ENCODE data around the gene TMEM59. TPM values are rescaled to one million over a fixed set of nuclear protein-coding genes. Genes with fewer than 3 reads are reported as not detected.

TMEM59 gene
- total RNA-seq, 1 experiment from 2014 or later: 121 TPM

- no peak for TF ChIP-seq CEBPB (IDR thresholded peaks at IDR 0.05; ENCODE audit: low read depth)
- TF ChIP-seq ELF1 (IDR thresholded peaks at IDR 0.05; ENCODE audit: borderline replicate concordance, low read depth): no peak
- TF ChIP-seq EZH2 (IDR thresholded peaks at IDR 0.05): no peak
- no peak for TF ChIP-seq POLR2A (IDR thresholded peaks at IDR 0.05; ENCODE audit: borderline replicate concordance, extremely low read depth, insufficient read depth, insufficient read length)
- no peak for TF ChIP-seq ATF3 (IDR thresholded peaks at IDR 0.05)
Observed at GRCh38 chr1:54069791-54070170, 16.8 kb upstream of the TMEM59 start (continued).

GRCh38 chr1:54064299-54064698 is 11.3 kb upstream of the TMEM59 start:
- no peaks in the 10 kb centered on the region for H4K20me1 ChIP-seq (ENCODE audit: insufficient read depth)
- no peaks in the 10 kb centered on the region for H3K36me3 ChIP-seq (ENCODE audit: control insufficient read depth in 1 of 2, insufficient read depth in 2 of 2, low read length in 2 of 2)
- H3K9me2 ChIP-seq (ENCODE audit: insufficient read depth): no peaks in the 10 kb centered on the region
- CTCF ChIA-PET: no interaction called here
- POLR2A ChIA-PET: no interaction called here
- no peak overlapping the region for H3K9ac ChIP-seq (ENCODE audit: low read length)
- no peak for TF ChIP-seq YY1 (IDR thresholded peaks at IDR 0.05; ENCODE audit: extremely low read depth, insufficient replicate concordance, low read depth, low read length)
- no peak for TF ChIP-seq SIN3A (IDR thresholded peaks at IDR 0.05; ENCODE audit: low read depth)
- TF ChIP-seq EZH2 (IDR thresholded peaks at IDR 0.05): no peak
- TF ChIP-seq EZH2phosphoT487 (IDR thresholded peaks at IDR 0.05; ENCODE audit: borderline replicate concordance): no peak
- TF ChIP-seq POLR2AphosphoS5 (IDR thresholded peaks at IDR 0.05; ENCODE audit: low read depth, low read length): no peak
- TF ChIP-seq ZBTB33 (IDR thresholded peaks at IDR 0.05; ENCODE audit: extremely low read depth, insufficient replicate concordance, low read length): no peak
- no peak for TF ChIP-seq EGR1 (IDR thresholded peaks at IDR 0.05; ENCODE audit: low read depth)
- no peak for TF ChIP-seq FOSL1 (IDR thresholded peaks at IDR 0.05; ENCODE audit: low read depth)
- no peaks in the 10 kb centered on the region for H3K9me3 ChIP-seq (ENCODE audit: control insufficient read depth in 1 of 2, insufficient read depth in 1 of 2, low read depth in 1 of 2, low read length in 2 of 2)
- no peak overlapping the region for H3K4me3 ChIP-seq (replicated peaks in 1 of 2; ENCODE audit: low read depth in 1 of 2, low read length in 2 of 2)
- no peaks in the 10 kb centered on the region for H3K27me3 ChIP-seq (ENCODE audit: insufficient read depth, low read length)
- DNase-seq (ENCODE audit: low read depth, low spot score): no peak
- H3K4me2 ChIP-seq (ENCODE audit: low read length): no peak overlapping the region
- no peak overlapping the region for H2AFZ ChIP-seq (ENCODE audit: low read depth, low read length, poor library complexity, severe bottlenecking)
- no peaks in the 10 kb centered on the region for H3K4me1 ChIP-seq (ENCODE audit: control insufficient read depth in 1 of 2, insufficient read depth in 2 of 2, low read length in 2 of 2)
- no peaks in the 10 kb centered on the region for H3K79me2 ChIP-seq (ENCODE audit: insufficient read depth, low read length)
- RAD21 ChIA-PET (ENCODE audit: low non-redundant PET in 1 of 2, low total read pairs in 2 of 2, uncharacterized antibody in 2 of 2, unreplicated experiment in 2 of 2): no interaction called here
- intact Hi-C loops (cut with micrococcal nuclease): no loop called here
- ATAC-seq: no peak
- no TSS peak for BruUV-seq (replicated peaks)
- no peak overlapping the region for H3K27ac ChIP-seq (ENCODE audit: low read depth, low read length)
